Coronary artery (tissue), 2 donors: ENCODE data around the gene DDX20.

Experiments
- DNase-seq: peaks from one replicate; pipeline ENCODE4 v3.0.0-alpha.2; 2017; ENCODE audit warnings: low spot score
- H3K27ac ChIP-seq, 2 donors: fragments of 200-600 bp; sonication (generic); one replicate each; pipeline ENCODE4 v1.5.1; 2016 to 2019
- H3K4me3 ChIP-seq: fragments of 200-600 bp; sonication (generic); 2 replicates; pipeline ENCODE4 v1.5.1; 2016; ENCODE audit warnings: mild to moderate bottlenecking, moderate library complexity
- CTCF ChIP-seq: fragments of 200-600 bp; sonication (generic); IDR thresholded peaks from one replicate; pipeline ENCODE4 v1.5.1; 2019; ENCODE audit warnings: antibody characterized with exemption

Gene DDX20

DNA sequence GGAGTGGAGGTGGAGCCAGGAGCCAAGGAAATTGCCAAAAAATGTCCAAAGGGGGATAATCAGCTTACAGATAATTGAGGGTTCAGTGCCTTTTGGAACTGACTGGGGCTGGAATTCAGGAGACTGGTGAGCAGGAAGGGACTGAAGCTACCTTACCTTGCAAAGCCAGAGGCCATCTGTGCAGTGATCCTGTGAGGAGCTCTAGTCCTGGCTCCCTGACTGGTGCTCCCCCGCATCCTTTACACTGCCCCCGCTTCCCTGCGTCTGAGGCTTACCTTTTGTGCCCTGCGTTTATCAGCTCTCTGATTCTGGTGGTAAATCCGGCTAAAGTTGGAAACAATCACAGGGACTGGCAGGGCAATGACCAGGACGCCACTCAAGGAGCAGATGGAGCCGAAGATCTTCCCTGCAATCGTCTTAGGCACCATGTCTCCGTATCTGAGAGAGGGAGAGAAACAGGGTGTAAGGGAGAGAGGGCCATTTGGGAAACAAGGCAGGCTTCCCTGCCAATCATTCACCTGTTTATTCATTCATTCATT, 31.0 kb downstream of the DDX20 start:
- H3K4me3 ChIP-seq = no peak overlapping the region
- TF ChIP-seq CTCF = no peak
- DNase-seq = no peak
- H3K27ac ChIP-seq = no peak overlapping the region

DNA sequence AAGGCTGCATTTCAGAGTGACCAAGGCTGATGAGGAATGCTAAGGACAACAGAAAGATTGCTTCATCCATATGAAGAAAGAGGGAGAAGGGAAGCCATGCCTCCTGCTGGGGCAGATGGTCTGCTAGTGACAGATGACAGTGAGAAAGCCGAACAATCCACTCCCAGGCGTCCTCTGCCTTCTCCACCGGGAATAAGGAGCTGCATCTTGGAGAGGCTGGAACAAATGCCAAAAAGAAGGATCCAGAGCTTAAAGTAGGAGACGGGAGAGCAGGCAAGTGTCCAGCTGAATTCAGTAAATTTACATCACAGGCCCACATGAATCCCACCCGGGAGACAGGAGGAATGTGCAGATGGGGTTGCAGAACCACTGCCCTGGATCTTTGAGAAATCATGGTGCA, 33.4 kb downstream of the DDX20 start:
- no peak for DNase-seq
- Histone ChIP-seq H3K27ac (no peak overlapping the region), H3K4me3 (no peak overlapping the region)
- TF ChIP-seq CTCF = no peak

GRCh38 chr1:111789666-111790316, 34.1 kb downstream of the DDX20 start:
- DNase-seq = no peak
- H3K27ac ChIP-seq = no peak overlapping the region
- TF ChIP-seq CTCF = no peak

GRCh38 chr1:111791776-111792175, 36.1 kb downstream of the DDX20 start:
- no peak for DNase-seq
- no peak for TF ChIP-seq CTCF
- Histone ChIP-seq H3K27ac (no peak overlapping the region), H3K4me3 (no peak overlapping the region)

More at GRCh38 chr1:111789666-111790316, 34.1 kb downstream of the DDX20 start:
- H3K4me3 ChIP-seq = no peak overlapping the region

- no peak for DNase-seq
- no peak for TF ChIP-seq CTCF
- no peak overlapping the region for H3K27ac ChIP-seq
- no peak overlapping the region for H3K4me3 ChIP-seq
These were observed 36.5 kb downstream of the DDX20 start for GRCh38 chr1:111792249-111792648.

GRCh38 chr1:111793923-111794322, 38.2 kb downstream of the DDX20 start:
- DNase-seq = no peak
- Histone ChIP-seq H3K27ac (no peak overlapping the region), H3K4me3 (no peak overlapping the region)
- no peak for TF ChIP-seq CTCF

- DNase-seq = no peak
- Histone ChIP-seq H3K4me3 (no peak overlapping the region), H3K27ac (no peak overlapping the region)
- TF ChIP-seq CTCF = no peak
These were observed 39.7 kb downstream of the DDX20 start for GRCh38 chr1:111795401-111795800.
